Parathyroid adenoma (tissue), 2 donors: ENCODE data around the gene RNF112.

Experiments used
- H2AFZ ChIP-seq: fragments of 300-600 bp; sonication (generic); one replicate; pipeline ENCODE4 v1.7.0; 2017; ENCODE audit warnings: antibody characterized with exemption, mild to moderate bottlenecking
- H3K27ac ChIP-seq: fragments of 300-600 bp; sonication (generic); one replicate; pipeline ENCODE4 v1.7.0; 2017
- H3K27me3 ChIP-seq: fragments of 300-600 bp; sonication (generic); one replicate; pipeline ENCODE4 v1.7.0; 2017; ENCODE audit warnings: low read length; ENCODE audit not compliant: control insufficient read depth, insufficient read depth
- H3K36me3 ChIP-seq: fragments of 300-600 bp; sonication (generic); one replicate; pipeline ENCODE4 v1.7.0; 2017; ENCODE audit warnings: low read length; ENCODE audit not compliant: control insufficient read depth, insufficient read depth
- H3K4me1 ChIP-seq: fragments of 300-600 bp; sonication (generic); one replicate; pipeline ENCODE4 v1.7.0; 2017; ENCODE audit warnings: control low read depth
- H3K4me2 ChIP-seq: fragments of 300-600 bp; sonication (generic); one replicate; pipeline ENCODE4 v1.7.0; 2017; ENCODE audit warnings: low read length
- H3K4me3 ChIP-seq: fragments of 300-600 bp; sonication (generic); one replicate; pipeline ENCODE4 v1.7.0; 2017; ENCODE audit warnings: low read depth, low read length
- H3K79me2 ChIP-seq: fragments of 300-600 bp; sonication (generic); one replicate; pipeline ENCODE4 v1.7.0; 2017; ENCODE audit warnings: control low read depth
- H3K9ac ChIP-seq: fragments of 300-600 bp; sonication (generic); one replicate; pipeline ENCODE4 v1.7.0; 2017; ENCODE audit warnings: mild to moderate bottlenecking
- H3K9me3 ChIP-seq: fragments of 300-600 bp; sonication (generic); one replicate; pipeline ENCODE4 v1.7.0; 2017; ENCODE audit warnings: low read length; ENCODE audit not compliant: control insufficient read depth
- CTCF ChIP-seq: fragments of 300-600 bp; sonication (generic); IDR thresholded peaks from one replicate; pipeline ENCODE4 v1.7.0; 2017; ENCODE audit warnings: antibody characterized with exemption, mild to moderate bottlenecking
- donor health status: primary hyperparathyroidism.

The RNF112 gene

GRCh38 chr17:19384723-19385391 is 26.2 kb upstream of the RNF112 start:
- Histone ChIP-seq H2AFZ (no peak overlapping the region), H3K27me3 (no peaks in the 10 kb centered on the region), H3K4me3 (no peak overlapping the region), H3K4me1 (peaks cover 23% of the 10 kb centered on the region), H3K4me2 (no peak overlapping the region), H3K27ac (peak overlapping the region; percentile 24), H3K9me3 (no peaks in the 10 kb centered on the region), H3K36me3 (no peaks in the 10 kb centered on the region), H3K79me2 (no peaks in the 10 kb centered on the region), H3K9ac (no peak overlapping the region)
- no peak for TF ChIP-seq CTCF

- no peak for TF ChIP-seq CTCF
- H3K4me1 ChIP-seq: peaks cover 23% of the 10 kb centered on the region
- no peaks in the 10 kb centered on the region for H3K27me3 ChIP-seq
- no peaks in the 10 kb centered on the region for H3K9me3 ChIP-seq
- no peak overlapping the region for H3K9ac ChIP-seq
- no peaks in the 10 kb centered on the region for H3K79me2 ChIP-seq
- H3K36me3 ChIP-seq: no peaks in the 10 kb centered on the region
- H3K4me3 ChIP-seq: no peak overlapping the region
- no peak overlapping the region for H3K4me2 ChIP-seq
- no peak overlapping the region for H2AFZ ChIP-seq
- H3K27ac ChIP-seq: no peak overlapping the region
Measured at GRCh38 chr17:19385521-19385983, 25.5 kb upstream of the RNF112 start.

GRCh38 chr17:19386051-19386929 is 24.7 kb upstream of the RNF112 start:
- Histone ChIP-seq H3K9ac (no peak overlapping the region), H2AFZ (no peak overlapping the region), H3K79me2 (no peaks in the 10 kb centered on the region), H3K4me3 (no peak overlapping the region), H3K9me3 (no peaks in the 10 kb centered on the region), H3K27me3 (no peaks in the 10 kb centered on the region), H3K4me1 (peaks cover 23% of the 10 kb centered on the region), H3K27ac (no peak overlapping the region), H3K4me2 (no peak overlapping the region), H3K36me3 (no peaks in the 10 kb centered on the region)
- TF ChIP-seq CTCF: no peak

- H3K9me3 ChIP-seq: no peaks in the 10 kb centered on the region
- no peak within 1 kb of the TSS for H3K9ac ChIP-seq
- H3K27ac ChIP-seq: peak within 1 kb of the TSS; percentile 64
- no peaks in the 10 kb centered on the region for H3K36me3 ChIP-seq
- no peaks in the 10 kb centered on the region for H3K27me3 ChIP-seq
- peak within 1 kb of the TSS; percentile 29 for H2AFZ ChIP-seq
- no peaks in the 10 kb centered on the region for H3K79me2 ChIP-seq
- no peak for TF ChIP-seq CTCF
- peak within 1 kb of the TSS; percentile 17 for H3K4me2 ChIP-seq
- H3K4me3 ChIP-seq: no peak within 1 kb of the TSS
- peaks cover 23% of the 10 kb centered on the region for H3K4me1 ChIP-seq
Measured at GRCh38 chr17:19386974-19387920, 23.8 kb upstream of the RNF112 start, which contains the start of gene MFAP4. Gene MFAP4 (minus strand): TSS chr17:19387190. CDS start chr17:19387155, 35 bp downstream.
